PC-9 (cell line): ENCODE measurements around the gene TEP1. TPM values are rescaled to one million over a fixed set of nuclear protein-coding genes. Genes with fewer than 3 reads are reported as not detected.

Experiments
- BruUV-seq: library from RNA; stranded (reverse); fragments of 400-500 nt; replicated peaks from 2 replicates; lab custom pipeline; 2021; lab: Mats Ljungman, UMichigan
- CTCF ChIA-PET: fragments of 300-600 bp; sonication (Branson Sonifier 250); formaldehyde crosslinking; loops from one replicate; lab custom pipeline; 2022; ENCODE audit warnings: antibody characterized with exemption; lab: Charles Lee
- POLR2A ChIA-PET: fragments of 300-600 bp; sonication (Branson Sonifier 250); formaldehyde crosslinking; loops from one replicate; lab custom pipeline; 2022; ENCODE audit warnings: antibody characterized with exemption; ENCODE audit not compliant: unreplicated experiment; lab: Charles Lee
- DNase-seq, 2 experiments: peaks; one replicate each; pipeline versions ENCODE4 v3.0.0 to v3.0.0-alpha.2; 2015 to 2022; ENCODE audit warnings: mixed read lengths in 1 of 2
- H2AFZ ChIP-seq: fragments of 200-600 bp; sonication (generic); 2 replicates; pipeline ENCODE4 v1.8.1; 2017; ENCODE audit warnings: antibody characterized with exemption
- H3F3A ChIP-seq: fragments of 200-600 bp; sonication (generic); 2 replicates; pipeline ENCODE4 v1.8.1; 2017; ENCODE audit warnings: antibody characterized with exemption, mild to moderate bottlenecking, low read depth; ENCODE audit not compliant: insufficient read depth
- H3K27ac ChIP-seq: fragments of 200-600 bp; sonication (generic); 2 replicates; pipeline ENCODE4 v1.6.1; 2016; ENCODE audit warnings: mixed run types
- H3K27me3 ChIP-seq: fragments of 200-600 bp; sonication (generic); 2 replicates; pipeline ENCODE4 v1.6.1; 2016; ENCODE audit warnings: low read depth, mixed run types; ENCODE audit not compliant: insufficient read depth
- H3K36me3 ChIP-seq: fragments of 200-600 bp; sonication (generic); 2 replicates; pipeline ENCODE4 v1.6.1; 2016; ENCODE audit warnings: low read depth, mixed run types
- H3K4me1 ChIP-seq: fragments of 200-600 bp; sonication (generic); replicated peaks from 2 replicates; pipeline ENCODE4 v1.6.1; 2016; ENCODE audit warnings: mixed run types; ENCODE audit not compliant: insufficient read depth
- H3K4me2 ChIP-seq: fragments of 200-600 bp; sonication (generic); 2 replicates; pipeline ENCODE4 v1.6.1; 2017; ENCODE audit warnings: mixed run types
- H3K4me3 ChIP-seq: fragments of 200-600 bp; sonication (generic); 2 replicates; pipeline ENCODE4 v1.6.1; 2016; ENCODE audit warnings: mixed run types
- H3K79me2 ChIP-seq: fragments of 200-600 bp; sonication (generic); 2 replicates; pipeline ENCODE4 v1.6.1; 2017; ENCODE audit warnings: low read depth, mixed run types
- H3K9me2 ChIP-seq: fragments of 200-600 bp; sonication (generic); 2 replicates; pipeline ENCODE4 v1.8.1; 2017; ENCODE audit warnings: mild to moderate bottlenecking; ENCODE audit not compliant: insufficient read depth
- H3K9me3 ChIP-seq: fragments of 200-600 bp; sonication (generic); 2 replicates; pipeline ENCODE4 v1.8.1; 2016; ENCODE audit warnings: low read depth; ENCODE audit not compliant: insufficient read depth
- H4K20me1 ChIP-seq: fragments of 200-600 bp; sonication (generic); 2 replicates; pipeline ENCODE4 v1.8.1; 2017; ENCODE audit not compliant: insufficient read depth
- EZH2 ChIP-seq: fragments of 200-600 bp; sonication (generic); IDR thresholded peaks from 2 replicates; pipeline ENCODE4 v1.8.0; 2017; ENCODE audit warnings: antibody characterized with exemption, low read depth
- intact Hi-C: fragments of 100-400 bp; cut with micrococcal nuclease; formaldehyde crosslinking; loops from one replicate; pipeline ENCODE4 v1.10.0; 2022; ENCODE audit not compliant: unreplicated experiment
- total RNA-seq: library from RNA; stranded (reverse); gene quantifications from 2 replicates; pipeline ENCODE4 v1.2.3, GENCODE V29; 2021
- TF ChIP-seq, protein P1 (sequence below): fragments of 200-600 bp; sonication (generic); conservative IDR thresholded peaks from 2 replicates; pipeline ENCODE4 v1.6.1; 2017; ENCODE audit warnings: mixed run types, antibody characterized with exemption, mild to moderate bottlenecking, moderate library complexity

TEP1 gene
- total RNA-seq, 1 experiment from 2014 or later: 20.4 TPM

DNA sequence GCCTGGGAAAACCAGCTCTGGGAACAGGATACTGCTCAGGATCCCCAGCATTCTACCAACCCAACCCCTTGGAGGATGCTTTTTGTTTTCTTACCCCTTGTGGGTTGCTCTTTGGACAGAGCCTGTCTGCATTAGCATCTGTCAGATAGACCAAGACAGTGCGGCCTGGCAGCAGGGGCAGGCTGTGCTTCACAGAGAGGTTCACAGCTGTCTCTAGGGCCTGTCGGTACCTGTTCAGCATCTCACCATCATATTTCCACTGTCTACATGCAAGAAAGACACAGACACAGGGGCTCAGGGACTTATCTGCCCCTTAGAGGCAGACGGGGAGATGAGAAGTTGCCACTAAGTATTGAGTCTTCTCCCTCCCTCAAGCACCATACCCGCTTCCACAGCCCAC, 21.8 kb downstream of the TEP1 start:
- H3K4me3 ChIP-seq: no peak overlapping the region
- H3K9me3 ChIP-seq: no peaks in the 10 kb centered on the region
- intact Hi-C loops: no loop called here
- no peaks in the 10 kb centered on the region for H3K9me2 ChIP-seq
- TF ChIP-seq, protein P1, sequence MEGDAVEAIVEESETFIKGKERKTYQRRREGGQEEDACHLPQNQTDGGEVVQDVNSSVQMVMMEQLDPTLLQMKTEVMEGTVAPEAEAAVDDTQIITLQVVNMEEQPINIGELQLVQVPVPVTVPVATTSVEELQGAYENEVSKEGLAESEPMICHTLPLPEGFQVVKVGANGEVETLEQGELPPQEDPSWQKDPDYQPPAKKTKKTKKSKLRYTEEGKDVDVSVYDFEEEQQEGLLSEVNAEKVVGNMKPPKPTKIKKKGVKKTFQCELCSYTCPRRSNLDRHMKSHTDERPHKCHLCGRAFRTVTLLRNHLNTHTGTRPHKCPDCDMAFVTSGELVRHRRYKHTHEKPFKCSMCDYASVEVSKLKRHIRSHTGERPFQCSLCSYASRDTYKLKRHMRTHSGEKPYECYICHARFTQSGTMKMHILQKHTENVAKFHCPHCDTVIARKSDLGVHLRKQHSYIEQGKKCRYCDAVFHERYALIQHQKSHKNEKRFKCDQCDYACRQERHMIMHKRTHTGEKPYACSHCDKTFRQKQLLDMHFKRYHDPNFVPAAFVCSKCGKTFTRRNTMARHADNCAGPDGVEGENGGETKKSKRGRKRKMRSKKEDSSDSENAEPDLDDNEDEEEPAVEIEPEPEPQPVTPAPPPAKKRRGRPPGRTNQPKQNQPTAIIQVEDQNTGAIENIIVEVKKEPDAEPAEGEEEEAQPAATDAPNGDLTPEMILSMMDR: no peak
- TF ChIP-seq EZH2: no peak
- no peaks in the 10 kb centered on the region for H3K27me3 ChIP-seq
- H3K79me2 ChIP-seq: no peaks in the 10 kb centered on the region
- H4K20me1 ChIP-seq: no peaks in the 10 kb centered on the region
- DNase-seq: no peak
- H3K4me2 ChIP-seq: no peak overlapping the region
- H3F3A ChIP-seq: no peaks in the 10 kb centered on the region
- BruUV-seq: no TSS peak
- H3K36me3 ChIP-seq: no peaks in the 10 kb centered on the region; the same call in 1 of the 2 replicates
- H2AFZ ChIP-seq: no peak overlapping the region
- H3K27ac ChIP-seq: no peak overlapping the region
- ChIA-PET CTCF (no interaction called here), POLR2A (no interaction called here)
- H3K4me1 ChIP-seq: no peaks in the 10 kb centered on the region

DNA sequence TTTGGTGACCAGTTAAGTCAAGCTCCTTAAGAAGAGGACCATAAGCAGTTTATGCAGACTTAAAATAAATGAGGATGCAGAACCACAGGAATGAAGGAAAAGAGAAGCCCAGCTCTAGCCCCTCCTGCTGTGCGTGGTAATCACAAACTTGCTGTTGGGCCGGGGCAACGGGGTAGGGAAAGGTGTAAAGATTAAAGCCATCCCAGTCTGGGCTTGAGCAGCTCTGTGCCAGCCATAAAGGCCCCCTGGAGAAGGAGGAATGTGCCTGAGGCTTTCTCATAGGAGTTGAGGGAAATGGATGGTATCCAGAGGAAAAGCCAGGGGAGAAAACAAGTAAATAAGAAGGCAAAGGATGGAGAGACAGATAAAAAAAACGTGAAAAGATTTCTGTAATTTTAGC, 25.1 kb downstream of the TEP1 start:
- intact Hi-C loops: no loop called here
- H3K27ac ChIP-seq: no peak overlapping the region
- no peak overlapping the region for H3K4me2 ChIP-seq
- H3K79me2 ChIP-seq: no peaks in the 10 kb centered on the region
- H3K36me3 ChIP-seq: no peaks in the 10 kb centered on the region; the same call in 1 of the 2 replicates
- no peak for TF ChIP-seq EZH2
- TF ChIP-seq, protein P1: no peak
- no peak for DNase-seq
- H3K27me3 ChIP-seq: no peaks in the 10 kb centered on the region
- H3K9me3 ChIP-seq: no peaks in the 10 kb centered on the region
- H2AFZ ChIP-seq: no peak overlapping the region
- H3K4me3 ChIP-seq: no peak overlapping the region
- BruUV-seq: no TSS peak
- H4K20me1 ChIP-seq: no peaks in the 10 kb centered on the region
- POLR2A ChIA-PET: no interaction called here
- CTCF ChIA-PET: no interaction called here
- H3F3A ChIP-seq: no peaks in the 10 kb centered on the region
- no peaks in the 10 kb centered on the region for H3K9me2 ChIP-seq
- H3K4me1 ChIP-seq: no peaks in the 10 kb centered on the region

GRCh38 chr14:20387576-20387975, 25.7 kb downstream of the TEP1 start:
- POLR2A ChIA-PET: no interaction called here

More at GRCh38 chr14:20387576-20387975, 25.7 kb downstream of the TEP1 start:
- no peaks in the 10 kb centered on the region for H3K79me2 ChIP-seq
- H3K9me3 ChIP-seq: no peaks in the 10 kb centered on the region
- H3K9me2 ChIP-seq: no peaks in the 10 kb centered on the region
- no peak overlapping the region for H3K27ac ChIP-seq
- no peaks in the 10 kb centered on the region; the same call in 1 of the 2 replicates for H3K36me3 ChIP-seq
- no peaks in the 10 kb centered on the region for H3K4me1 ChIP-seq
- BruUV-seq: no TSS peak
- no peak overlapping the region for H2AFZ ChIP-seq
- CTCF ChIA-PET: no interaction called here
- H3K4me2 ChIP-seq: no peak overlapping the region
- no peaks in the 10 kb centered on the region for H3F3A ChIP-seq
- no peaks in the 10 kb centered on the region for H3K27me3 ChIP-seq
- H4K20me1 ChIP-seq: no peaks in the 10 kb centered on the region
- intact Hi-C loops: no loop called here
- H3K4me3 ChIP-seq: no peak overlapping the region
- DNase-seq: no peak
- TF ChIP-seq, protein P1: no peak
- TF ChIP-seq EZH2: no peak
